ENCODE data around the gene TMEM109.

TMEM109 gene

GRCh38 chr11:60947700-60948099 lies 33.7 kb downstream of the TMEM109 start:
- TF ChIP-seq CTCF (IDR thresholded peaks at IDR 0.05; ENCODE audit: extremely low read depth, missing control alignments), result no peak
- no peak for DNase-seq (ENCODE audit: low spot score)

GRCh38 chr11:60948250-60948649 lies 34.3 kb downstream of the TMEM109 start:
- DNase-seq (ENCODE audit: low spot score), result no peak
- TF ChIP-seq CTCF (IDR thresholded peaks at IDR 0.05; ENCODE audit: extremely low read depth, missing control alignments), result no peak

GRCh38 chr11:60950024-60950423 lies 36.1 kb downstream of the TMEM109 start:
- no peak for TF ChIP-seq CTCF (IDR thresholded peaks at IDR 0.05; ENCODE audit: extremely low read depth, missing control alignments)
- no peak for DNase-seq (ENCODE audit: low spot score)

GRCh38 chr11:60950933-60951605 lies 37.1 kb downstream of the TMEM109 start:
- TF ChIP-seq CTCF (IDR thresholded peaks at IDR 0.05; ENCODE audit: extremely low read depth, missing control alignments), result no peak
- peak; percentile 56 for DNase-seq (ENCODE audit: low spot score)

- DNase-seq (ENCODE audit: low spot score), result peak; percentile 49
- TF ChIP-seq CTCF (IDR thresholded peaks at IDR 0.05; ENCODE audit: extremely low read depth, missing control alignments), result no peak
Observed at GRCh38 chr11:60951606-60951903, 37.6 kb downstream of the TMEM109 start.

- TF ChIP-seq CTCF (IDR thresholded peaks at IDR 0.05; ENCODE audit: extremely low read depth, missing control alignments), result no peak
- peak; percentile 91 for DNase-seq (ENCODE audit: low spot score)
Observed at GRCh38 chr11:60951904-60952741, 38.2 kb downstream of the TMEM109 start, which contains the start of gene SLC15A3. TSS of gene SLC15A3 (minus strand) at chr11:60952176. CDS start at chr11:60951551, 625 bp downstream.

GRCh38 chr11:60952742-60953170 lies 38.8 kb downstream of the TMEM109 start:
- peak; percentile 54 for DNase-seq (ENCODE audit: low spot score)
- no peak for TF ChIP-seq CTCF (IDR thresholded peaks at IDR 0.05; ENCODE audit: extremely low read depth, missing control alignments)
